Stomach (tissue), 4 donors: Measurements from ENCODE around the gene NFS1.

ENCODE experiments used
- CTCF ChIP-seq, 7 experiments: fragments of 450-650 bp in 4 of 7; fragments of 200-600 bp in 3 of 7; sonication (generic) in 3 of 7; IDR thresholded peaks; one replicate each; pipeline ENCODE4 v1.5.1; 2016 to 2019; ENCODE audit warnings: antibody characterized with exemption in 7 of 7, control low read depth in 2 of 7, mild to moderate bottlenecking in 1 of 7
- POLR2A ChIP-seq, 4 donors: fragments of 450-650 bp; IDR thresholded peaks; one replicate each; pipeline ENCODE4 v1.6.1; 2016; ENCODE audit warnings: antibody characterized with exemption in 4 of 4, control low read depth in 2 of 4, mild to moderate bottlenecking in 1 of 4, moderate library complexity in 1 of 4
- POLR2AphosphoS5 ChIP-seq, 3 donors: sonication (generic); formaldehyde crosslinking; IDR thresholded peaks; one replicate each; pipeline ENCODE4 v1.6.1; 2016; ENCODE audit warnings: antibody characterized with exemption in 3 of 3

- TF ChIP-seq CTCF (IDR thresholded peaks at IDR 0.05) = no peak
- no peak for TF ChIP-seq POLR2A (IDR thresholded peaks at IDR 0.05)
- TF ChIP-seq POLR2AphosphoS5 (IDR thresholded peaks at IDR 0.05) = no peak
These were observed 16.5 kb upstream of the NFS1 start for GRCh38 chr20:35715652-35716051.
